Osteocyte (in vitro differentiated cells): Measurements from ENCODE around the gene PPM1H. TPM values are rescaled to one million over a fixed set of nuclear protein-coding genes. Genes with fewer than 3 reads are reported as not detected.
A peak's percentile ranks its signal among the peaks of the same experiment; 100 is the strongest.

Experiments used
- DNase-seq: peaks from one replicate; pipeline ENCODE4 v3.0.0; 2021; ENCODE audit warnings: mixed read lengths; ENCODE audit not compliant: unreplicated experiment; ENCODE audit errors: extremely low spot score
- H3K27ac Mint-ChIP-seq: one replicate; pipeline ENCODE4 v1.8.0; 2021; ENCODE audit warnings: mild to moderate bottlenecking, mixed read lengths; ENCODE audit not compliant: unreplicated experiment
- H3K27me3 Mint-ChIP-seq: one replicate; pipeline ENCODE4 v1.8.0; 2021; ENCODE audit warnings: mixed read lengths; ENCODE audit not compliant: unreplicated experiment
- H3K36me3 Mint-ChIP-seq: one replicate; pipeline ENCODE4 v1.8.0; 2021; ENCODE audit warnings: mixed read lengths; ENCODE audit not compliant: unreplicated experiment
- H3K4me1 Mint-ChIP-seq: one replicate; pipeline ENCODE4 v1.8.0; 2021; ENCODE audit warnings: mixed read lengths; ENCODE audit not compliant: unreplicated experiment
- H3K4me3 Mint-ChIP-seq: one replicate; pipeline ENCODE4 v1.8.0; 2021; ENCODE audit warnings: mild to moderate bottlenecking, moderate library complexity, mixed read lengths; ENCODE audit not compliant: unreplicated experiment
- H3K9me3 Mint-ChIP-seq: one replicate; pipeline ENCODE4 v1.8.0; 2021; ENCODE audit warnings: mixed read lengths; ENCODE audit not compliant: unreplicated experiment
- total RNA-seq: library from RNA; stranded (reverse); gene quantifications from 2 replicates; pipeline ENCODE4 v1.2.1, GENCODE V29; 2021
- TF ChIP-seq, protein P1 (sequence below): fragments of 200-600 bp; sonication (generic); IDR thresholded peaks from 2 replicates; pipeline ENCODE4 v1.5.0; 2021; ENCODE audit warnings: antibody characterized with exemption, mild to moderate bottlenecking, moderate library complexity

Gene PPM1H
- total RNA-seq, 1 donor from 2014 or later, result 60.8 TPM

GRCh38 chr12:62691309-62691708, 243.6 kb downstream of the PPM1H start:
- TF ChIP-seq, protein P1, sequence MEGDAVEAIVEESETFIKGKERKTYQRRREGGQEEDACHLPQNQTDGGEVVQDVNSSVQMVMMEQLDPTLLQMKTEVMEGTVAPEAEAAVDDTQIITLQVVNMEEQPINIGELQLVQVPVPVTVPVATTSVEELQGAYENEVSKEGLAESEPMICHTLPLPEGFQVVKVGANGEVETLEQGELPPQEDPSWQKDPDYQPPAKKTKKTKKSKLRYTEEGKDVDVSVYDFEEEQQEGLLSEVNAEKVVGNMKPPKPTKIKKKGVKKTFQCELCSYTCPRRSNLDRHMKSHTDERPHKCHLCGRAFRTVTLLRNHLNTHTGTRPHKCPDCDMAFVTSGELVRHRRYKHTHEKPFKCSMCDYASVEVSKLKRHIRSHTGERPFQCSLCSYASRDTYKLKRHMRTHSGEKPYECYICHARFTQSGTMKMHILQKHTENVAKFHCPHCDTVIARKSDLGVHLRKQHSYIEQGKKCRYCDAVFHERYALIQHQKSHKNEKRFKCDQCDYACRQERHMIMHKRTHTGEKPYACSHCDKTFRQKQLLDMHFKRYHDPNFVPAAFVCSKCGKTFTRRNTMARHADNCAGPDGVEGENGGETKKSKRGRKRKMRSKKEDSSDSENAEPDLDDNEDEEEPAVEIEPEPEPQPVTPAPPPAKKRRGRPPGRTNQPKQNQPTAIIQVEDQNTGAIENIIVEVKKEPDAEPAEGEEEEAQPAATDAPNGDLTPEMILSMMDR, result no peak
- Mint-ChIP-seq H3K9me3 (no peaks in the 10 kb centered on the region), H3K4me3 (no peak overlapping the region), H3K27me3 (no peaks in the 10 kb centered on the region), H3K27ac (no peak overlapping the region), H3K36me3 (peaks cover 58% of the 10 kb centered on the region), H3K4me1 (peaks cover 20% of the 10 kb centered on the region)
- no peak for DNase-seq

GRCh38 chr12:62689042-62689839, 245.7 kb downstream of the PPM1H start:
- peaks cover 28% of the 10 kb centered on the region for H3K4me1 Mint-ChIP-seq

GRCh38 chr12:62686938-62687337, 248.0 kb downstream of the PPM1H start:
- no peaks in the 10 kb centered on the region for H3K27me3 Mint-ChIP-seq
- H3K36me3 Mint-ChIP-seq, result peaks cover 48% of the 10 kb centered on the region
- H3K27ac Mint-ChIP-seq, result no peak overlapping the region
- no peak for DNase-seq
- TF ChIP-seq, protein P1, result no peak
- H3K4me1 Mint-ChIP-seq, result peaks cover 26% of the 10 kb centered on the region
- no peaks in the 10 kb centered on the region for H3K9me3 Mint-ChIP-seq
- no peak overlapping the region for H3K4me3 Mint-ChIP-seq

More at GRCh38 chr12:62689042-62689839, 245.7 kb downstream of the PPM1H start:
- H3K9me3 Mint-ChIP-seq, result no peaks in the 10 kb centered on the region
- peaks cover 55% of the 10 kb centered on the region for H3K36me3 Mint-ChIP-seq
- no peak for DNase-seq
- TF ChIP-seq, protein P1, result no peak
- no peak overlapping the region for H3K27ac Mint-ChIP-seq
- H3K27me3 Mint-ChIP-seq, result no peaks in the 10 kb centered on the region
- no peak overlapping the region for H3K4me3 Mint-ChIP-seq

- Mint-ChIP-seq H3K9me3 (no peaks in the 10 kb centered on the region), H3K36me3 (peaks cover 42% of the 10 kb centered on the region), H3K4me1 (peaks cover 33% of the 10 kb centered on the region), H3K27ac (peak overlapping the region; percentile 54), H3K4me3 (no peak overlapping the region), H3K27me3 (no peaks in the 10 kb centered on the region)
- no peak for DNase-seq
- TF ChIP-seq, protein P1, result no peak
Measured at GRCh38 chr12:62684570-62685295, 250.2 kb downstream of the PPM1H start.
